TTC549 (cell line): ENCODE measurements around the gene GIMAP6.
"Not testable (repeated sequence)": the region's sequence is repeated elsewhere in the genome, so short reads cannot be mapped to it uniquely, and the experiment has no call there.

Source experiments
- FAIRE-seq: peaks from 2 replicates; lab custom pipeline; 2012; peaks lifted over from hg19 to GRCh38; lab: Jason Lieb, UNC

Gene GIMAP6

DNA sequence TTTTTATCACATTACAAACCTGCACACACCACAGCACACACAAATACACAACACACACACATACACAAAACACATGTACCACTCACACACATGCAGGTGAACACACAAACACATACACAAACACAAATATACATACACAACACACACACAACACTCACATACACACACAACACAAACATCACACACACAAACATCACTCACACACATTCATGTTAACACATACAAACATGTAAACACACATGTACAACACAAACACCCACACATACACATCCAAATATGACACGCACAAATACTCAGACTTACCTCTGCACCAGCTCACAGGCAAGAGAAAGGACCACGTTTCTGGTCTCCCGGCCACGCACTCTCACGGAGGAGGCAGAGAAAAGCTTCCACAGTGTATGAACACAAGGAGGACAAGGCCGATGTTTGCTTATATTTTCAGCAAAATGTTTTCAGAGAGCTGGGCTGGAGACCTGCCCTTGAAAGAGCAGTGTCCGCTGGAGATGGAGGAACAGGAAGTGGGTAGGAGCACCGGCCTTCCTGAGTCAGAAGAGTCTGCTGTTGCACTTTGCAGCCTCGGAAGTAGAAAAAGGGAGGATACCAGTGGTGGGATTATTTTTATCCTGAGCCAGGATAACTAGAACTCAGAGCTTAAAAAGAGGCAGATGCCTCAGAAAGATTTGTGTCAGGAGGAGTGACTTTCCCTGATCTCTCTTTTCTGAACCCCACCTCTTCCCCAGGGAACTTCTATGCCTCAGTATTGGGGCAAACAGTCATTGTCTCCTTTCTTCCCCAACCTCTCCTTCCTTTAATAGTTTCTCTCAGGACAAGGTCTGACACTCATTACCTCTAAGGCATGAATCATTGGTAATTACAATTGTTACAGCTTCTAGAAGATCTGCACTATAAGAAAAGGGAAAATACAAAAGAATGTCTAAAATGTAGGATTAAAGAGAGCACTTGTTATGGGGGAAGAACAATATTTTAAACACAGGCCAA is at the start of gene GIMAP6:
GIMAP6 (minus strand) TSS at position 520 of the 999 bp plus-strand sequence. CDS start 2,243 bp downstream, outside the sequence.
- no peak for FAIRE-seq

DNA sequence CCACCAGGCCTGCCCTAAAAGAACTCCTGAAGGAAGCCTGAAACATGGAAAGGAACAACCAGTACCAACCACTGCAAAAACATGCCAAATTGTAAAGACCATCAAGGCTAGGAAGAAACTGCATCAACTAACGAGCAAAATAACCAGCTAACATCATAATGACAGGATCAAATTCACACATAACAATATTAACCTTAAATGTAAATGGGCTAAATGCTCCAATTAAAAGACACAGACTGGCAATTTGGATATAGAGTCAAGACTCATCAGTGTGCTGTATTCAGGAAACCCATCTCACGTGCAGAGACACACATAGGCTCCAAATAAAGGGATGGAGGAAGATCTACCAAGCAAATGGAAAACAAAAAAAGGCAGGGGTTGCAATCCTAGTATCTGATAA is 48.2 kb upstream of the GIMAP6 start:
- not testable (repeated sequence) for FAIRE-seq

GRCh38 chr7:150678601-150679000 is 46.4 kb upstream of the GIMAP6 start:
- not testable (repeated sequence) for FAIRE-seq

DNA sequence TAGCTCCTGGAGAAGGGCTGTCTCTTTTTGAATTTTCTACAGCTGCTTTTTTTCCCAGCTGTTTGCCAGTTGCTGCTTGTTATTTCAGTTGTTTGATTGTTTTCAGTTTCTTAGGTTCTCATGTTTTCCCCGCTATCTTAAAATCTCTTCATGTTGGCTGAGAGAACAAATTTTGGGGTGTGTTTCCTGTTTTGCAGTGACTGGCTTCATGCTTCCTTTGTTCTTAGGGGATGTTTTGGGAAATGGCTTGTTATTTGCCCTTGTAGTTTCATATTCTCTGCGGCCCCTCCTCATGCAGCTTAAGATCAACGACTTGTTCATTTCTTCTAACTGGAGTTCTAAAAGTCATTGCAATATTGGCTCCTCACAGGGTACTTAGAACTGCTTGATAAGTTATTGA is 44.7 kb upstream of the GIMAP6 start:
- FAIRE-seq: not testable (repeated sequence)

GRCh38 chr7:150676276-150676675 is 44.1 kb upstream of the GIMAP6 start:
- not testable (repeated sequence) for FAIRE-seq

GRCh38 chr7:150675714-150676113 is 43.5 kb upstream of the GIMAP6 start:
- no peak for FAIRE-seq

DNA sequence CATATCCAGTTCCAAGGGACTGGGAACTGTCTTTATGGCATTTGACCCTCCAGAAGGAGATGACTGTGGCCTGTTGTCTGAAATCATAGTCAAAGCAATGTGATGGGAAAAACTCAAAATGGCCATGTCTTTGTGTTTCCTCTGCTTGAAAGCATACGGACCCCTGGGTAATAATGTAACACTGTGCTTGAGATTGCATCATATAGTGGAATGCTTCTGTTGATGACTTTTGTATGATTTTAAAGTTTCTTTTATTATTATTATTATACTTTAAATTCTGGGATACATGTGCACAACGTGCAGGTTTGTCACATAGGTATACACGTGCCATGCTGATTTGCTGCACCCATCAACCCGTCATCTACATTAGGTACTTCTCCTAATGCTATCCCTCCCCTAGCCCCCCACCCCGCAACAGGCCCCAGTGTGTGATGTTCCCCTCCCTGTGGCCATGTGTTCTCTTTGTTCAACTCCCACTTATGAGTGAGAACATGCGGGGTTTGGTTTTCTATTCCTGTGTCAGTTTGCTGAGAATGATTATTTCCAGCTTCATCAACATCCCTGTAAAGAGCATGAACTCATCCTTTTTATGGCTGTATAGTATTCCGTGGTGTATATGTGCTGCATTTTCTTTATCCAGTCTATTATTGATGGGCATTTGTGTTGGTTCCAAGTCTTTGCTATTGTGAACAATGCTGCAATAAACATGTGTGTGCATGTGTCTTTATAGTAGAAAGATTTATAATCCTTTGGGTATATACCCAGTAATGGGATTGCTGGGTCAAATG is 39.8 kb upstream of the GIMAP6 start:
- not testable (repeated sequence) for FAIRE-seq

DNA sequence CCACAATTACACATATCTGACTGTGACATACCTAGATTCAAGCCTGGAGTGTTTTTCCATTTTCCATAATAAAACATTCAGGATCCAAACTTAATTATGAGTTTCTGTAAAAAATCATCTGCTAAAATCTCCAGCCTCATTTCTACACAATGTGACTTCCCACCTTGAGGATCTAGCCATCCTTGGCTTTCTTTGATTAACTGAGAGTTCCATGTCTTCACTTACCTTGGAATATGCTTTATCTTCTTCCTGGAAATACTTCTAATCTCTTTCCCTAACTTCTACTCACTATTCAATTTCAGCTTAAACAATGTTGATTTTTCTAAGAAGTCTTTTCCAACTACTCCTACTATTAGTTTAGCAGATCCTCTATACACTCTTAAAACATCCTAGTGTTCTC is 36.8 kb upstream of the GIMAP6 start:
- FAIRE-seq: no peak

GRCh38 chr7:150668472-150668911 is 36.3 kb upstream of the GIMAP6 start:
- no peak for FAIRE-seq

GRCh38 chr7:150666412-150666811 is 34.2 kb upstream of the GIMAP6 start:
- FAIRE-seq: no peak

DNA sequence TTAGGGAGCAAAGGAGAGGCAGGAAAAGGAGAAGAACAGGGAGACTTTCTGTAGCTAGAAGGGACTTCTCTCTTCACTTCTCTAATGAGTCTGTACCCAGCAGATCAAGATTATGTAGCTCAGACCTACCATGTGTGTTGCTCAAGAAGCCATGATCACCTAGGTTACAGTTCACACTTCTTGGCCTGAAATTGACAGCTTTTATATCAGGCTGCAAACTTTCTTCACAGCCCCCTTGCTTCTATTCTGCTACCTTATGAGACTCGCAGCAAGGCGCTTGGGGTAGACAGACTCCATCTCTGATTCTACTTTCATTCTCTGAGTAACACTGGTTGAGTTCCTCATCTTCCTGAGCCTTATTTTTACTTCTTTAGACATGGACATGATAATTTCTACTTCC is 33.7 kb upstream of the GIMAP6 start:
- no peak for FAIRE-seq

DNA sequence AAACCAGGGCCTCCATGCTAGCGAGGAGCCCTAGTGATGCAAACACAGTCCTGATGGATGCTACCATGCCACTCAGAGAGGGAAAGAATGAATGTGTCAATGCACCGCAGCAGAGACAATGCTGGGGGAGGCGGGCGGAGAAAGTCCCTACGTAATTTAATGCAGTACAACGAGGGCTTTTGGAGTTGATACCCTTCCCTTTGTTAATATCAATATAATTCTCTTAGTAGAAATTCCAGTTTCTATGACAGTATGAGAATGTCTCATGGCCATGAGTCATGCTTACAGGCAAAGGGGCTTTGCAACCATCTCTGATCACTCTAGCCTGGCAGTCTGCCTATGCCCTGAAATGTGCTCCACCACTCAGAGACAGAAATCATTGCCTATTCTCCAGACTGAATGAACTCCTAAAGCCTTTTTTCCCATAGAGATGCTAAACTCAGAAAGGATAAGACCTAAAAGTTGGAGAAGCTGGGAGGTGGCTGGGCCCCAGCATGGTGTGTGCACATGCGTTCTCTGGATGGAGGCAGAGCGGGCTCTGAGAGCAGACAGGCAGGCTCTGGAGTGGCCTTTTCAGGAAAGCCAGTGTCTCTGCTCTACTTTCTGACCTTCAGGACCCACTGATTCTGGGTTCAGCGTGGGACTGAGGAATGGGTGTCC is 33.0 kb upstream of the GIMAP6 start:
- no peak for FAIRE-seq

DNA sequence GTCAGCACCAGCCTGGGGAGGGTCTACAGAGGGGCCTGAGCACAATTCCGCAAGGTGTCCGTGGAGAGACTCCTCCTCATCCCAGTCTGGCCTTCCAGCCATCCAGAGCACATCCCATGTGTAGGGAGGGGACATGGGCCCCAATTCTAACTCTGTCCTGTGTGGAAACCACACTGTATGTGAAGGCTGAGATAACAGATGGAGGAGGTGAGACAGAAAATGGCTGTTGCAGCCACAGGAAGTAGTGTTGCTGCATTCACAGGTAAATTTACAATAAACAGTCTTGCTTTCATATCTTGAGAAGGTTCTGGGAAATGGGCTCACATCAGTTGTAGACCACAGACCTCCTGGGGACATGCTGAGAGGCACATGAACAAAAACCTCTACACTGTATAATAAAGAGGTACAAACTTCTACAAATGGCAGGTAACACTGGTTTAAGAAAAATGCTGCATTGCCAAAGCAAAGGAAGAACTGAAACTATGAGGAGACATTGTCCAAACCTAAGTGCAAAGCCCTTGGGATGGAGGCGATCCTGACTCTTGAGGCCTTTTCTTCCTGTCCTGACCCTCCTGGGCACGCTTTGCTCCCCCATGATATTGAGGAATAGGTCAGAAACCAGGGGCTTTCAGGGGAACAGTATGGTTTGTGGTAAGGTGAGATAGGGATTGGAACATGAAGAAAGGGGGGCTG is 31.8 kb upstream of the GIMAP6 start:
- FAIRE-seq: no peak

DNA sequence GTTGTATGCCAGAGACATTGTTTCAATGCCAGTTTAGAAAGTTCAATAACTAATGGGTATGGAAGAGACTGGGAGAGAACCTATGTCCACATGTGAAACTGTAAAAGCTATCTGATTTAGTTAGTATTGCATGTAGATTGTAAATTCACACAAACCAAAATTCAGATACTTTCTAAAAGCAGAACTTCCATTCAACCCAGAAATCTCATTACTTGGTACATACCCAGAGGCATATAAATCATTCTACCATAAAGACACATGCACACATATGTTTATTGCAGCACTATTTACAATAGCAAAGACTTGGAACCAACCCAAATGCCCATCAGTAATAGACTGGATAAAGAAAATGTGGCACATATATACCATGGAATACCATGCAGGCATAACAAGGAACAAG is 30.6 kb upstream of the GIMAP6 start:
- FAIRE-seq: not testable (repeated sequence)

GRCh38 chr7:150660939-150661613 is 28.9 kb upstream of the GIMAP6 start:
- no peak for FAIRE-seq

DNA sequence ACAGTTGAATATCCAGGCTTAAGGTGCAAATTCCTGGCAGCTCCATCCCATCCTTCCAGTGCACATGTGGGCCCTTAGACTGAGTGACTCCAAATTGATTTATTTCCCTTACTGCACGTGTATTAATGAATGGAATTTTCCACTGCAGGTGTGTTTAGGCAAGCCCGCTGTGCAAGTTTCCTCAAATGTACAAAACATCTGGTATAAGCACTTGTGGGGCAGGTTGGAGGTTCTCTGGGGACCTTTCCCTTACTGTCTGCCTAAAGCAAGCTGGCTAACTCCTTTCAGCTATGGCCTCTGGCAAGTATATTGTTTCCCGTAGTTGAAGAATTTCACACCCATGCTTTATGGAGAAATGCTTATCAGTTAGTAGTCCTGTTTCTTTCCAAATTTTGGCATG is 25.3 kb upstream of the GIMAP6 start:
- FAIRE-seq: no peak

- FAIRE-seq: no peak
Observed at GRCh38 chr7:150656047-150656446, 23.9 kb upstream of the GIMAP6 start.

GRCh38 chr7:150654692-150655091 is 22.5 kb upstream of the GIMAP6 start:
- no peak for FAIRE-seq

DNA sequence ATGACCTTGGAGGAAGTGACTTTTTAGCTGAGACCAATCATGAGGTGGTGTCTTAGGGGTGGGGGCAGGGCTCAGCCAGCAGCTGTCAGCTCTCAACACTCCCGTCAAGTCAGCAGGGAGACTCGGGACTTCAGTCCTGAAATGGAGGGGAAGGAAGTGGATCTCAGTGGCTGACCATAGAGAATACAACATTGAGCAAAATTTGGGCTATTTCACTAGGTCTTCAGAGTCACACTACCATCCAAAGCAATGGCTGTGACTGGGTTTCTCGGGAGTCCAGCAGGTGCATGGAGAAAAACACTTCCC is 16.8 kb upstream of the GIMAP6 start:
- FAIRE-seq: no peak

- no peak for FAIRE-seq
Observed at GRCh38 chr7:150648353-150649079, 16.3 kb upstream of the GIMAP6 start.
